ENCODE data around the gene WHRN. TPM values are rescaled to one million over a fixed set of nuclear protein-coding genes. Genes with fewer than 3 reads are reported as not detected.

WHRN gene
- total RNA-seq, 1 donor from 2014 or later = 11.9 TPM

GRCh38 chr9:114460513-114461199 lies 44.6 kb downstream of the WHRN start:
- no peak for TF ChIP-seq CTCF (IDR thresholded peaks at IDR 0.05; ENCODE audit: unreplicated experiment)
- no peak for DNase-seq (ENCODE audit: low spot score, unreplicated experiment)
- Mint-ChIP-seq H3K36me3 (ENCODE audit: insufficient read depth) (peaks cover 3% of the 10 kb centered on the region), H3K4me1 (ENCODE audit: low read depth) (peaks cover 7% of the 10 kb centered on the region), H3K4me3 (ENCODE audit: low read depth) (no peak overlapping the region), H3K27ac (no peak overlapping the region), H3K27me3 (no peaks in the 10 kb centered on the region), H3K9me3 (ENCODE audit: low read depth) (no peaks in the 10 kb centered on the region)

DNA sequence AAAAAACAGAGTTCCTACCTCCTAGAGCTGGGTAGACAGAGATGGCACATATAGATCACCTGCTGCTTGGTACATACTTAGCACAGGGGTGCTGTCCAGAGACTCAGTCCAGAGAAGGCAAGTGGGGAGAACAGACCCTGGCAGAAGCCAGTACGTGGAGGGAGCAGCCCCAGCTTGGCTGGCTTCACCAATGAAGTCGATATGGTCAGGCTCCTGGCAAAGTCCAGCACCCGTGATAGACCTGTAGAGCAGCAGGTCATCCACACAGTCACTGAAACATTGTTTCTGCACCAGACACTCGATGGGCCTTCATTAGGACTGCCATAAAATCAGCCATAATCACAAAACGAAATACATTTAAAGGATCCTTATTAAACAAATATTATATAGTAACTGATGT lies 45.8 kb downstream of the WHRN start:
- peaks cover 3% of the 10 kb centered on the region for H3K36me3 Mint-ChIP-seq (ENCODE audit: insufficient read depth)

DNA sequence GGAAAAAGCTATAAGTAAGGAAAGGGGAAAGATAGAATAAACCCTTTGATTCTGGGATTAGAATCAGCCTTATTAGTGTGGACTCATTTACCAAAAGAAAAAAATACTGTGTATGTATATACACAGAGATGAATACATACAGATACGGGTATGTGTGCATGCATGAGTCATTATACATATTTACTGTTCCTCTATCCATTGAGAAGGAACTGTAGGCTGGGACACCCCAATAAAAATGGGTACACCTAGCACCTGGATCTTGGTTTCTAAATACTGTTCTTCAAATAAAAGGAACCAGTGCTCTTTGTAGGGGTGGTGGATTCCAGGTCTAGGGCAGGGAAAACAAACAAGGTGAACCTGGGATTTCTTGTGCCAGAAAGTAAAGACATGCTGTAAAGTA lies 48.3 kb downstream of the WHRN start:
- H3K36me3 Mint-ChIP-seq (ENCODE audit: insufficient read depth) = peaks cover 1% of the 10 kb centered on the region
- H3K4me1 Mint-ChIP-seq (ENCODE audit: low read depth) = peaks cover 7% of the 10 kb centered on the region
- no peak for TF ChIP-seq CTCF (IDR thresholded peaks at IDR 0.05; ENCODE audit: unreplicated experiment)
- H3K27me3 Mint-ChIP-seq = no peaks in the 10 kb centered on the region
- peaks cover 16% of the 10 kb centered on the region for H3K9me3 Mint-ChIP-seq (ENCODE audit: low read depth)
- DNase-seq (ENCODE audit: low spot score, unreplicated experiment) = no peak
- H3K4me3 Mint-ChIP-seq (ENCODE audit: low read depth) = no peak overlapping the region
- H3K27ac Mint-ChIP-seq = no peak overlapping the region

More for the DNA sequence above, 45.8 kb downstream of the WHRN start:
- H3K4me1 Mint-ChIP-seq (ENCODE audit: low read depth) = peaks cover 7% of the 10 kb centered on the region
- no peak overlapping the region for H3K27ac Mint-ChIP-seq
- H3K4me3 Mint-ChIP-seq (ENCODE audit: low read depth) = no peak overlapping the region
- H3K9me3 Mint-ChIP-seq (ENCODE audit: low read depth) = peaks cover 2% of the 10 kb centered on the region
- no peak for DNase-seq (ENCODE audit: low spot score, unreplicated experiment)
- no peak for TF ChIP-seq CTCF (IDR thresholded peaks at IDR 0.05; ENCODE audit: unreplicated experiment)
- no peaks in the 10 kb centered on the region for H3K27me3 Mint-ChIP-seq

DNA sequence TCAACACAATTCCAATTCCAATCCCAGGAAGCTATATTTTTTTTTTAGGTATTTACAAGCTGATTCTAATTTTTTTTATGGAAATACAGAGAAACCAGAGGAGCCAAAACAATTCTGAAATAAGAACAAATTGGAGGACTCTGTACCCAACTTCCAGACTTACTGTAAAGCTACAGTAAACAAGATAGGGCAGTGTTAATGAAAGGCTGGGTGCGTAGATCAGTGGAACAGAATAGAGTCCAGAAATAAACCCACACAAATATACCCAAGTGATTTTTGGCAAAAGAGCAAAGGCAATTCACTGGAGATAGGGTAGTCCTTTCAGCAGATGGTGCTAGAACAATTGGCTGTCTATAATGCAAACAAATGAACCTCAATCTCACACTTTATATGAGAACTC lies 50.6 kb downstream of the WHRN start:
- Mint-ChIP-seq H3K9me3 (ENCODE audit: low read depth) (peaks cover 16% of the 10 kb centered on the region), H3K4me1 (ENCODE audit: low read depth) (no peaks in the 10 kb centered on the region), H3K4me3 (ENCODE audit: low read depth) (no peak overlapping the region), H3K36me3 (ENCODE audit: insufficient read depth) (peaks cover 1% of the 10 kb centered on the region), H3K27ac (no peak overlapping the region), H3K27me3 (no peaks in the 10 kb centered on the region)
- no peak for DNase-seq (ENCODE audit: low spot score, unreplicated experiment)
- no peak for TF ChIP-seq CTCF (IDR thresholded peaks at IDR 0.05; ENCODE audit: unreplicated experiment)

DNA sequence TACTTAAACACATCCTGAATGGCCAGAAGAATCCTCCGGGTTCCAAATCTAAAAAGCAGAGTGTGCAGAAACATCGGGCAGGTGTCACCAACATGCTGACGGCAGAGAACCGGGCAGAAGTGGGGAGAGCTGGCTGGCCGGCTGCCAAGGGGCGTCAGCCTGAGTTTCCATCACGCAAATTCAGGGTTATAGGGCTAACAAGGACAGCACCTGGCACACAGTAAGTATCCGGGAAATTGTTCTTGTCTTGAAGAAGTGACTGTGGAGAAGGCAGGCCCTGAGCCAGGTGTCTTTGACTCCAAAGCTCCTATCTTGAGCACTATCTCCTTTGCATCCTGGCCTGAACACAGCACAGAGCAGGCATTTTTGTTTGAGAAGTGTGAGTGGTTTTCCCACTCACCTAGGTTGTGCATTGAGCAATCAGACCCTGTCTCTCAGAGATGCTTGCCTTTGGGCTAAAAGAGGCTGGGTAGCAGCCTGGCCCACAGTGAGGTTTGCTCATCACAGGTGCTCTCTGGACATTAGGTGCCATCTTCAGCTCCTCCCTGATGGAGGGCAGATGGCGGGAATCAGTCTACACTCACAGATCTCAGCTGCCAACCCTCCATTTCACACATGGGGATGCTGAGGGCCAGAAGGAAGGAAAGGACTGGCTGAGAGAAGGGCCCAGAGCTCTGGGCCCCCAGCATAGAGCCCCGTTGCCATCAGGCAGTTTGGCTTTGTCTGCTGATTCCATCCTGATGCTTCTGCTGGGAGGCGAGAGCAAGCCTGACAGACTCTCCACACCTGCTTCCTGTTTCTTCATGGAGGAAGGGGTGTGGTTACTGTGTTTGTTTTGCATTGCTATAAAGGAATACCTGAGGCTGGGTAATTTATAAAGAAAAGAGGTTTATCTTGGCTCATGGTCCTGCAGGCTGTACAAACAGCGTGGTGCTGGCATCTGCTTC lies 52.8 kb downstream of the WHRN start:
- peaks cover 1% of the 10 kb centered on the region for H3K36me3 Mint-ChIP-seq (ENCODE audit: insufficient read depth)
- no peak overlapping the region for H3K27ac Mint-ChIP-seq
- TF ChIP-seq CTCF (IDR thresholded peaks at IDR 0.05; ENCODE audit: unreplicated experiment) = no peak

More for the DNA sequence above, 52.8 kb downstream of the WHRN start:
- DNase-seq (ENCODE audit: low spot score, unreplicated experiment) = no peak
- H3K9me3 Mint-ChIP-seq (ENCODE audit: low read depth) = peaks cover 16% of the 10 kb centered on the region
- H3K4me3 Mint-ChIP-seq (ENCODE audit: low read depth) = no peak overlapping the region
- H3K27me3 Mint-ChIP-seq = no peaks in the 10 kb centered on the region
- no peaks in the 10 kb centered on the region for H3K4me1 Mint-ChIP-seq (ENCODE audit: low read depth)
